MM.1S (cell line): ENCODE measurements around the gene GPR32.

Source experiments
- EZH2 ChIP-seq: fragments of 300-600 bp; sonication (generic); optimal IDR thresholded peaks from 2 replicates; pipeline ENCODE3; 2017; ENCODE audit warnings: low read depth, mild to moderate bottlenecking, antibody characterized with exemption, low read length, mixed read lengths
- EZH2phosphoT487 ChIP-seq: fragments of 300-600 bp; sonication (generic); IDR thresholded peaks from 2 replicates; pipeline ENCODE4 v1.6.1; 2018; ENCODE audit warnings: antibody characterized with exemption, low read length
- TF ChIP-seq, protein P1 (sequence below): fragments of 300-600 bp; sonication (generic); IDR thresholded peaks from 2 replicates; pipeline ENCODE4 v1.5.1; 2016; ENCODE audit warnings: antibody characterized with exemption, low read length, mixed read lengths

DNA sequence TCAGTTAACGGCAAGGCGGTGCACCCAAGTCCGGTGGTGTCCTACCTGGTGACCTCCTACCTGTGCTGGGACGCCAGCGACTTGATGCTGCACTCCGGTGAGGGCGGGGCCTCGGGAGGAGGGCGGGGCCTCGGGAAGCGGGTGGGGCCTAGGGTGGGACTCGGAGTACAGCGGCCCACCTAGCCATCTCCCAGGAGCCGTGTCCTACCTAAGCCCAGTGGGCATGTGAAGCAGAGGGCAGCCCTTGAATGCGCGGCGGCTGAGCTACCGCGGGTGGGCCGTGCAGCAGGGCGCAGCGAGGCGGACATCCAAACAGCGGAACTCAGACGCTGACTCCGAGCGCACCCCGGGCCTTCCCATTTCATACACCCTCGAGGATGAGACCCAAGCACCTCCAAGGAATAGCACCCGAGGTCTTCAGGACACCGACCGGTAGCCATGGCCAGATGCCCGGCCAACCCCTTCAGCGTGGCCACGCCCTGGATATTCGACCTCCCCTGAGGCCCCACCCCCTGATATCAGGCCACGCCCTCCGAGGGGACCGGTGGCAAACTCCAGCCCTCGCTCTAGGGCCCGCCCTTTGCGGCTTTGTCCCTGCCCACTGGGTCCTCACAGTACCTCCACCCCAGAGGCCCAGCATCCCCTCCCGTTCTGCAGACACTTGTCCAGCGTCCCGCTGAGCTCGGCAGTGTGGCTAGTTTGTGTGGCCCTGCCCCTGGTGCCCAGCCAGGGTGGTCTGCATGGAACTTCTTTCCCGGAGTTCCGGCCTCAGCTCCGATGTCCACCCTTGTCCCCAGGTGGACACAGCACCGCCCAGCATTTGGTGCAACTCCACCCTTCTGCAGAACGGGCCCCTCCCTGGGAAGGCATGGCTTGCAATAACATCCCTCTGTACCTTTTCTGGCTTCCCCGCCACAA lies 47.9 kb downstream of the GPR32 start:
- TF ChIP-seq, protein P1, sequence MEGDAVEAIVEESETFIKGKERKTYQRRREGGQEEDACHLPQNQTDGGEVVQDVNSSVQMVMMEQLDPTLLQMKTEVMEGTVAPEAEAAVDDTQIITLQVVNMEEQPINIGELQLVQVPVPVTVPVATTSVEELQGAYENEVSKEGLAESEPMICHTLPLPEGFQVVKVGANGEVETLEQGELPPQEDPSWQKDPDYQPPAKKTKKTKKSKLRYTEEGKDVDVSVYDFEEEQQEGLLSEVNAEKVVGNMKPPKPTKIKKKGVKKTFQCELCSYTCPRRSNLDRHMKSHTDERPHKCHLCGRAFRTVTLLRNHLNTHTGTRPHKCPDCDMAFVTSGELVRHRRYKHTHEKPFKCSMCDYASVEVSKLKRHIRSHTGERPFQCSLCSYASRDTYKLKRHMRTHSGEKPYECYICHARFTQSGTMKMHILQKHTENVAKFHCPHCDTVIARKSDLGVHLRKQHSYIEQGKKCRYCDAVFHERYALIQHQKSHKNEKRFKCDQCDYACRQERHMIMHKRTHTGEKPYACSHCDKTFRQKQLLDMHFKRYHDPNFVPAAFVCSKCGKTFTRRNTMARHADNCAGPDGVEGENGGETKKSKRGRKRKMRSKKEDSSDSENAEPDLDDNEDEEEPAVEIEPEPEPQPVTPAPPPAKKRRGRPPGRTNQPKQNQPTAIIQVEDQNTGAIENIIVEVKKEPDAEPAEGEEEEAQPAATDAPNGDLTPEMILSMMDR = no peak
- TF ChIP-seq EZH2 (no peak), EZH2phosphoT487 (no peak)
